ENCODE results near the gene EPO. TPM values are rescaled to one million over a fixed set of nuclear protein-coding genes. Genes with fewer than 3 reads are reported as not detected.
A peak's percentile ranks its signal among the peaks of the same experiment; 100 is the strongest.

The EPO gene
- total RNA-seq (ENCODE audit: low replicate concordance) = 0.22 and 0.40 TPM in 2 replicates
- long read RNA-seq = 0 reads

DNA sequence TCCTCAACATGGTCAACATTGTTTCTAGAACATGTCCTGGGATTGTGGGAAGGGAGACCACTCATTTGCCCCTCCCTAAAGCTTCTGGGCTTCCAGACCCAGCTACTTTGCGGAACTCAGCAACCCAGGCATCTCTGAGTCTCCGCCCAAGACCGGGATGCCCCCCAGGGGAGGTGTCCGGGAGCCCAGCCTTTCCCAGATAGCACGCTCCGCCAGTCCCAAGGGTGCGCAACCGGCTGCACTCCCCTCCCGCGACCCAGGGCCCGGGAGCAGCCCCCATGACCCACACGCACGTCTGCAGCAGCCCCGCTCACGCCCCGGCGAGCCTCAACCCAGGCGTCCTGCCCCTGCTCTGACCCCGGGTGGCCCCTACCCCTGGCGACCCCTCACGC is at the start of gene EPO:
TSS of gene EPO (plus strand) at position 190 of the 392 bp plus-strand sequence. CDS start 513 bp downstream, outside the sequence.
- DNase-seq (ENCODE audit: extremely low spot score, unreplicated experiment) = no peak
- TF ChIP-seq CTCF (conservative IDR thresholded peaks at IDR 0.05) = no peak
- peaks cover 3% of the 10 kb centered on the region for H3K4me1 Mint-ChIP-seq (ENCODE audit: unreplicated experiment)
- H3K27me3 Mint-ChIP-seq = peaks cover 76% of the 10 kb centered on the region
- no peak within 1 kb of the TSS for H3K27ac Mint-ChIP-seq
- H3K9me3 Mint-ChIP-seq = peaks cover 14% of the 10 kb centered on the region
- H3K36me3 Mint-ChIP-seq = no peaks in the 10 kb centered on the region
- H3K4me3 Mint-ChIP-seq = peak within 1 kb of the TSS; percentile 70

- DNase-seq (ENCODE audit: extremely low spot score, unreplicated experiment) = no peak
- H3K9me3 Mint-ChIP-seq = no peaks in the 10 kb centered on the region
- H3K4me3 Mint-ChIP-seq = no peak overlapping the region
- H3K27ac Mint-ChIP-seq = peak overlapping the region; percentile 10
- no peaks in the 10 kb centered on the region for H3K36me3 Mint-ChIP-seq
- H3K4me1 Mint-ChIP-seq (ENCODE audit: unreplicated experiment) = no peaks in the 10 kb centered on the region
- peaks cover 15% of the 10 kb centered on the region for H3K27me3 Mint-ChIP-seq
- no peak for TF ChIP-seq CTCF (conservative IDR thresholded peaks at IDR 0.05)
These were observed 48.6 kb upstream of the EPO start for GRCh38 chr7:100671353-100672327.

DNA sequence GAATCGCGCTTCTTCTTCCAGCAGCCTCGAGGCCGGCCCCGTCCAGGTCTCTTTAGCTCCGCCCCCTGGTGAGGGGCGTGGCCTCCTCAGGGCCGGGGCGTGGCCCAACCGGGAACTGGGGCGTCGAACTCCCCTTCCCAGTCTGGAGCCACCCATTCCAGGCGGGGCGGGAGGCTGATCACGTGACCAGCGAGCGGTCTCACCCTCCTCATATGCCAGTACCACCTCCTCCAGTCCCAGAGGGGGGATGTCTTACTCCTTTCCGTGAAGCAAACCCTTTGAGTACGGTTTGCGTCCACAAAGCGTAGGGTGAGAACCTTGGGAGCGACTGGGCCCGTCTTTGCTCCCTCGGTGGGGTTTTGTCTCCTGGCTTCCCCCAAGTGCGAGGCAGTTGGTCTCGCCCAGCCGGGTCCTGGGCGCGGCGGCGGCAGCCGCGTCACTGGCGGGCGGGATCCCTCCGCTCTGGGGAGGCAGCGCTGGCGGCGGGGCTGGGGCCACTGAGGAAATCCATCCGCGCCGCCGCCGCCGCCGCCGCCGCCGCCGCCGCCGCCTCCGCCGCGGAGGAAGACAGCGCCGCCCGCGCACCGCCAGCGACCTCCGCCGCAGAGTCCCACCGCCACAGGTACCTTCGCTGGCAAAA is 46.8 kb upstream of the EPO start, which contains the start of gene GNB2:
TSS of gene GNB2 (plus strand) at position 439 of the 640 bp plus-strand sequence. CDS start 2,526 bp downstream, outside the sequence.
- no peaks in the 10 kb centered on the region for H3K36me3 Mint-ChIP-seq
- H3K27ac Mint-ChIP-seq = peak within 1 kb of the TSS; percentile 94
- H3K27me3 Mint-ChIP-seq = peaks cover 9% of the 10 kb centered on the region
- H3K9me3 Mint-ChIP-seq = no peaks in the 10 kb centered on the region
- peaks cover 6% of the 10 kb centered on the region for H3K4me1 Mint-ChIP-seq (ENCODE audit: unreplicated experiment)
- H3K4me3 Mint-ChIP-seq = peak within 1 kb of the TSS; percentile 95
- no peak for TF ChIP-seq CTCF (conservative IDR thresholded peaks at IDR 0.05)
- DNase-seq (ENCODE audit: extremely low spot score, unreplicated experiment) = peak; percentile 100

DNA sequence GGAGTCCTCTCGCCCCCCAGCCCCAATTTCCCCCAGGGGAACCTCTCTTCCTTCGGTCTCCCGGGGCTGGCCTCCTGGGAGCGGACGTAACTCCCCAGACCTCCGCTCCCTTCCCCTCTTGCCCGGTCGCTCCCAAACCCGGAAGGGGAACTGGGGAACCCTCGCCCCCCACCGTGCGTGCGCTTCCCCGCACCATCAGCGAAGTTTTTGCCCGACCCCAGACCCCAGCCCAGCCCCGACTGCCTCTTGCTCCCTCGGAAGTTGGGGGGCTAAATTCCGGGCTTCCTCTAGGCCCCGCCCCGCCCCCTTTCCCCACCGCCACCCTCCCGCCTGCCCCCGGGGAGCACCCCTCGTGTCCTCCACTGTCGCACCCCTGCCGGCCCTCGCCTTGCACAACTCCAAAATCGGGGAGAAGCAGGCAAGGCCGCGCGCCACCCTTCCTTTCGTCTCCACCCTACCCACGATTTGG is 46.3 kb upstream of the EPO start:
- H3K9me3 Mint-ChIP-seq = no peaks in the 10 kb centered on the region
- H3K4me1 Mint-ChIP-seq (ENCODE audit: unreplicated experiment) = peaks cover 6% of the 10 kb centered on the region
- no peak for DNase-seq (ENCODE audit: extremely low spot score, unreplicated experiment)
- peak overlapping the region; percentile 75 for H3K27ac Mint-ChIP-seq
- TF ChIP-seq CTCF (conservative IDR thresholded peaks at IDR 0.05) = no peak
- no peaks in the 10 kb centered on the region for H3K36me3 Mint-ChIP-seq
- H3K4me3 Mint-ChIP-seq = peak overlapping the region; percentile 95
- H3K27me3 Mint-ChIP-seq = peaks cover 9% of the 10 kb centered on the region

DNA sequence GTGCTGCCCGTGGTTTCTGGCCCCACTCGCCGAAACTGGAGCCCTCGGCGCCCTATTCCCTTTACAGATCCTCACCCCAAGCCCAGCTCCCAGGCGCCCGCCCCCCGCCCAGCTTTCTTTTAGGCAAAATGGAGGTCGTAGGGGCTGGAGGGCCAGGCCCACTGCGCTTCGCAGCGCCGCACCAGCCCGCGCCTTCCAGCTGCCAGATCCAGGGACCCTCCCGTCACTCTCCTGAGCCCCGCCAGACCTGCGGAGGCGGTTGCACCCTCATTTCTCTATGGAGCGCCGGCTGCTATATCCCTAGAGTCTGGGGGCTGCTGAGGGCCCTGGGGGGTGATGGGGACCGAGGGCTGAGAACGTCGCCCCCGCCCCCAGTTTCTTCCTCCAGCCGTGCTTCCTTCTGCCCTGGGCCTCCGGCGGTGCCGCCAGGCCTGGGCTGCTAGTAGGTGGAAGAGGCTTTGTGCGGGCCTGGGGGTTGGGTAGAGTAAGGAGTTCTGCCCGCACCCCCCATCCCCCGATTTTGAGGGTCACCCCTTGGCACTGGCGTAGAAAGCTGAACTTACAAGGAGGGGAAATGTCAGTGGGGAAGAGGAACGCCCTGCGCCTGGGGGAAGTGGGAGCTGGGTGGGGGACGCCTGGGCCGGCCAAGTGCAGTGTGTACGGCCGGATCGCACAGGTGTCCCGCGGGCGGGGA is 45.7 kb upstream of the EPO start:
- peaks cover 6% of the 10 kb centered on the region for H3K4me1 Mint-ChIP-seq (ENCODE audit: unreplicated experiment)
- H3K36me3 Mint-ChIP-seq = peaks cover 3% of the 10 kb centered on the region
- no peak for TF ChIP-seq CTCF (conservative IDR thresholded peaks at IDR 0.05)
- H3K27me3 Mint-ChIP-seq = peaks cover 9% of the 10 kb centered on the region
- H3K4me3 Mint-ChIP-seq = peak overlapping the region; percentile 95
- DNase-seq (ENCODE audit: extremely low spot score, unreplicated experiment) = no peak
- peak overlapping the region; percentile 75 for H3K27ac Mint-ChIP-seq
- H3K9me3 Mint-ChIP-seq = no peaks in the 10 kb centered on the region
